ENCODE results near the gene TRABD. TPM values are rescaled to one million over a fixed set of nuclear protein-coding genes. Genes with fewer than 3 reads are reported as not detected.
A peak's percentile ranks its signal among the peaks of the same experiment; 100 is the strongest.

TRABD gene
- total RNA-seq, 2 experiments from 2014 or later: 126 to 128 TPM

DNA sequence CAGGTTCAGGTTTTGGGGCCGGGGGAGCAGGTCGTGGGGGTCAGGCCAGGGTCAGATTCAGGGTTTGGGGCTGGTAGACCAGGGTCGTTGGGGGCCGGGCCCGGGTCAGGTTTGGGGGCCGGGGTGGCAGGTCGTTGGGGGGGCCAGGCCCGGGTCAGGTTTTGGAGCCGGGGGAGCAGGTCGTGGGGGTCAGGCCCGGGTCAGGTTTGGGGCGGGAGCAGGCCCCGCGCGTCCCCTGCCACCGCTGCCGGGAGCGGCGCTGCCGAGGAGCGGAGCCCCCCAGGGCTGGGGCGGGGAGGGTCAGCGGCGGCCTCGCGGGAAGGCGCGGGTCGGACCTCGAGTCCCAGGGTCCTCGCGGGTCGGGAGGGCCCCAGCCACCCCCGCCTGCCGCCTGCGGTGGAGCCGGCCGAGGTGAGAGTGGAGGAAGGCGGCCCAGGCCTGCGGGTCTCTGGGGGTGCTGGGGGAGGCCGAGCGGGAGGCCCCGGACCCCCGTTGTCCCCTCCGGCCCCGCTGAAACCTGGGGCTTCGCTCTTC, 535 bp downstream of the TRABD start:
- intact Hi-C loops (cut with micrococcal nuclease; ENCODE audit: unreplicated experiment): no loop called here
- peak; percentile 33 for DNase-seq (ENCODE audit: low spot score)
- Histone ChIP-seq H2AFZ (ENCODE audit: low read length) (no peak overlapping the region), H4K20me1 (ENCODE audit: insufficient read depth, low read length) (no peaks in the 10 kb centered on the region), H3K4me1 (ENCODE audit: insufficient read depth, low read length, poor library complexity, severe bottlenecking) (peaks cover 44% of the 10 kb centered on the region), H3K36me3 (ENCODE audit: insufficient read depth, low read length) (peaks cover 17% of the 10 kb centered on the region), H3K9me3 (ENCODE audit: low read length) (no peaks in the 10 kb centered on the region), H3K4me2 (ENCODE audit: low read length) (peak overlapping the region; percentile 92), H3K27ac (ENCODE audit: low read depth, low read length, poor library complexity, severe bottlenecking) (peak overlapping the region; percentile 99), H3K4me3 (ENCODE audit: low read depth, low read length, poor library complexity, severe bottlenecking) (peak overlapping the region; percentile 81), H3K9me2 (ENCODE audit: insufficient read depth, low read length) (no peaks in the 10 kb centered on the region), H3K79me2 (ENCODE audit: insufficient read depth, low read depth, low read length) (peaks cover 29% of the 10 kb centered on the region)
- CTCF ChIA-PET (ENCODE audit: unreplicated experiment): no interaction called here
- POLR2A ChIA-PET: interaction anchor here (0.6 kb wide), 1 partner anchor 322 kb away, joined by 3 read pairs; the partner anchor contains the start of gene NCAPH2
- TF ChIP-seq, protein P1, sequence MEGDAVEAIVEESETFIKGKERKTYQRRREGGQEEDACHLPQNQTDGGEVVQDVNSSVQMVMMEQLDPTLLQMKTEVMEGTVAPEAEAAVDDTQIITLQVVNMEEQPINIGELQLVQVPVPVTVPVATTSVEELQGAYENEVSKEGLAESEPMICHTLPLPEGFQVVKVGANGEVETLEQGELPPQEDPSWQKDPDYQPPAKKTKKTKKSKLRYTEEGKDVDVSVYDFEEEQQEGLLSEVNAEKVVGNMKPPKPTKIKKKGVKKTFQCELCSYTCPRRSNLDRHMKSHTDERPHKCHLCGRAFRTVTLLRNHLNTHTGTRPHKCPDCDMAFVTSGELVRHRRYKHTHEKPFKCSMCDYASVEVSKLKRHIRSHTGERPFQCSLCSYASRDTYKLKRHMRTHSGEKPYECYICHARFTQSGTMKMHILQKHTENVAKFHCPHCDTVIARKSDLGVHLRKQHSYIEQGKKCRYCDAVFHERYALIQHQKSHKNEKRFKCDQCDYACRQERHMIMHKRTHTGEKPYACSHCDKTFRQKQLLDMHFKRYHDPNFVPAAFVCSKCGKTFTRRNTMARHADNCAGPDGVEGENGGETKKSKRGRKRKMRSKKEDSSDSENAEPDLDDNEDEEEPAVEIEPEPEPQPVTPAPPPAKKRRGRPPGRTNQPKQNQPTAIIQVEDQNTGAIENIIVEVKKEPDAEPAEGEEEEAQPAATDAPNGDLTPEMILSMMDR (conservative IDR thresholded peaks at IDR 0.05; ENCODE audit: low read length): no peak
- TF ChIP-seq EZH2phosphoT487 (IDR thresholded peaks at IDR 0.05; ENCODE audit: borderline replicate concordance, low read depth, low read length): no peak
- BruUV-seq (replicated peaks): no TSS peak

DNA sequence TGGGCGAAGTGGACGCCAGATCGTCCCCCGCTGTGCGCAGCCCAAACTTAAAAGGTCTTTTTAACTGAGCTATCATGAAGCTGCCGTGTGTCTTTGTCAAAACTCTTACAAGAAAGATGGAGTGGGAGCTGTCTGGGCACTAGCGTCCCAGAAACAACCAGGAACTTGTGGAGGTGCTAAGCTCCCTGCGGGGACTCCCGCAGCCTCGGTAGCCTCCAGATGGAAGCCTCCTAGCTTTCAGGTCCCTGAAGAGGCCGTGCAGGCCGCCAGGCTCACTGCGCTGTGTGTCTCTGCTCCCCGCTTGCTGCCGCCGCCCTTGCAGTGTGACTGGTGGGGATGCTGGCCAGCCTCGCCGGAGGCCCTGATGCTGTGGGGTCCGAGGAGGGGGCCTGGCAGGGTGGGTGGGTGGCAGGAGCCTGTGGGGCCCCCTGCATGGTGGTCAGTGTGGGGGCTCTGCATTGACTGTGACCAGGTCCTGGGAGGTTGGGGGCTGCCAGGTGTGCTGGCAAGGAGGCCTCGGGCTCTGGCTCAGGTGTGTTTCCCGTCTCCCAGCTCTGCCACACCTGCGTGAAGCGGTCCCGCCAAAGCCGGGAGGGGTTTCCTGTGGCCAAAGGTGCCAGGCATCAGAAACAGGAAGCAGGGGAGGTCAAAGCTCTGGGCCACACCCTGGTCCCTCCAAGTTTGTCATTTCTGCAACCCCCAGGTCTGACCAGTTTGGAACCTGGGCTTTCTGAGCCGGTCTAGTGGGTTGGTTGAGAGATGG, 1.2 kb downstream of the TRABD start:
- no peaks in the 10 kb centered on the region for H3K9me3 ChIP-seq (ENCODE audit: low read length)
- no TSS peak for BruUV-seq (replicated peaks)
- H3K79me2 ChIP-seq (ENCODE audit: insufficient read depth, low read depth, low read length): peaks cover 32% of the 10 kb centered on the region
- intact Hi-C loops (cut with micrococcal nuclease; ENCODE audit: unreplicated experiment): no loop called here
- peaks cover 20% of the 10 kb centered on the region for H3K36me3 ChIP-seq (ENCODE audit: insufficient read depth, low read length)
- H3K4me2 ChIP-seq (ENCODE audit: low read length): peak overlapping the region; percentile 92
- H3K27ac ChIP-seq (ENCODE audit: low read depth, low read length, poor library complexity, severe bottlenecking): peak overlapping the region; percentile 99
- H3K4me1 ChIP-seq (ENCODE audit: insufficient read depth, low read length, poor library complexity, severe bottlenecking): peaks cover 51% of the 10 kb centered on the region
- peak overlapping the region; percentile 81 for H3K4me3 ChIP-seq (ENCODE audit: low read depth, low read length, poor library complexity, severe bottlenecking)
- H4K20me1 ChIP-seq (ENCODE audit: insufficient read depth, low read length): no peaks in the 10 kb centered on the region
- DNase-seq (ENCODE audit: low spot score): peak; percentile 57
- no peaks in the 10 kb centered on the region for H3K9me2 ChIP-seq (ENCODE audit: insufficient read depth, low read length)
- H2AFZ ChIP-seq (ENCODE audit: low read length): no peak overlapping the region
- CTCF ChIA-PET (ENCODE audit: unreplicated experiment): no interaction called here
- POLR2A ChIA-PET: interaction anchor here (0.6 kb wide), 1 partner anchor 321 kb away, joined by 3 read pairs; the partner anchor contains the start of gene NCAPH2
- TF ChIP-seq, protein P1 (conservative IDR thresholded peaks at IDR 0.05; ENCODE audit: low read length): no peak
- TF ChIP-seq EZH2phosphoT487 (IDR thresholded peaks at IDR 0.05; ENCODE audit: borderline replicate concordance, low read depth, low read length): no peak

GRCh38 chr22:50188356-50188755, 2.6 kb downstream of the TRABD start:
- no peaks in the 10 kb centered on the region for H3K9me3 ChIP-seq (ENCODE audit: low read length)
- ChIA-PET CTCF (ENCODE audit: unreplicated experiment) (interaction anchor here (0.5 kb wide), 1 partner anchor 87 kb away, joined by 3 read pairs; no protein-coding TSS in a partner anchor), POLR2A (no interaction called here)
- H3K4me3 ChIP-seq (ENCODE audit: low read depth, low read length, poor library complexity, severe bottlenecking): peak overlapping the region; percentile 68
- BruUV-seq (replicated peaks): no TSS peak
- H3K4me2 ChIP-seq (ENCODE audit: low read length): peak overlapping the region; percentile 96
- H4K20me1 ChIP-seq (ENCODE audit: insufficient read depth, low read length): no peaks in the 10 kb centered on the region
- H2AFZ ChIP-seq (ENCODE audit: low read length): no peak overlapping the region
- H3K9me2 ChIP-seq (ENCODE audit: insufficient read depth, low read length): no peaks in the 10 kb centered on the region
- intact Hi-C loops (cut with micrococcal nuclease; ENCODE audit: unreplicated experiment): no loop called here
- H3K27ac ChIP-seq (ENCODE audit: low read depth, low read length, poor library complexity, severe bottlenecking): peak overlapping the region; percentile 99
- TF ChIP-seq, protein P1 (conservative IDR thresholded peaks at IDR 0.05; ENCODE audit: low read length): no peak
- no peak for TF ChIP-seq EZH2phosphoT487 (IDR thresholded peaks at IDR 0.05; ENCODE audit: borderline replicate concordance, low read depth, low read length)
- H3K36me3 ChIP-seq (ENCODE audit: insufficient read depth, low read length): peaks cover 31% of the 10 kb centered on the region
- H3K79me2 ChIP-seq (ENCODE audit: insufficient read depth, low read depth, low read length): peaks cover 46% of the 10 kb centered on the region
- no peak for DNase-seq (ENCODE audit: low spot score)
- H3K4me1 ChIP-seq (ENCODE audit: insufficient read depth, low read length, poor library complexity, severe bottlenecking): peaks cover 66% of the 10 kb centered on the region

Measured in OCI-LY7 (cell line).